OCI-LY7 (cell line): ENCODE data around the gene ERBB2.

ENCODE experiments used
- EZH2phosphoT487 ChIP-seq: fragments of 200-600 bp; sonication (generic); IDR thresholded peaks from 2 replicates; pipeline ENCODE4 v1.6.1; 2018; ENCODE audit warnings: low read depth, borderline replicate concordance, mild to moderate bottlenecking, mixed run types, antibody characterized with exemption, low read length, moderate library complexity, mixed read lengths
- TF ChIP-seq, protein P1 (sequence below): fragments of 200-600 bp; sonication (generic); conservative IDR thresholded peaks from 2 replicates; pipeline ENCODE4 v1.5.1; 2014; ENCODE audit warnings: mild to moderate bottlenecking, antibody characterized with exemption, low read length, moderate library complexity, mixed read lengths

DNA sequence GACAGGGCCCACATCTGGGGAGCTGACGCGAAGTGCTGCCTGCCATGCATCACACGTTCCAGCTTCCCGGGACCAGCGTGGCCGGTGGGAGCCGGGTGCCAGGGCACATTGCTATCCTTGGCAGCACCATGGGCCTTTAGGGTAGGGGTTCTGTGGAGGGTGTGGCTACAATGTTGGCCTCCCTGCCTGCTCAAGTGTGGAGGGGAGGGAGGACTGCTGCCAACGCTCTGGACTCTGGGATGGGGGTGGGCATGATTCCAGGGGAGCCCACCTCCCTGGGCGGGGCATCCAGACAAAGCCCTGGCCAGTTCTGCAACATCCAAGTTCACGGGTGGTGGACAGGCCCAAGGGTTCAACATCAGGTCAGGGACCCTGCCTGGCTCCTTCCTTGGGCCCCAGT lies 51.8 kb downstream of the ERBB2 start:
- TF ChIP-seq, protein P1, sequence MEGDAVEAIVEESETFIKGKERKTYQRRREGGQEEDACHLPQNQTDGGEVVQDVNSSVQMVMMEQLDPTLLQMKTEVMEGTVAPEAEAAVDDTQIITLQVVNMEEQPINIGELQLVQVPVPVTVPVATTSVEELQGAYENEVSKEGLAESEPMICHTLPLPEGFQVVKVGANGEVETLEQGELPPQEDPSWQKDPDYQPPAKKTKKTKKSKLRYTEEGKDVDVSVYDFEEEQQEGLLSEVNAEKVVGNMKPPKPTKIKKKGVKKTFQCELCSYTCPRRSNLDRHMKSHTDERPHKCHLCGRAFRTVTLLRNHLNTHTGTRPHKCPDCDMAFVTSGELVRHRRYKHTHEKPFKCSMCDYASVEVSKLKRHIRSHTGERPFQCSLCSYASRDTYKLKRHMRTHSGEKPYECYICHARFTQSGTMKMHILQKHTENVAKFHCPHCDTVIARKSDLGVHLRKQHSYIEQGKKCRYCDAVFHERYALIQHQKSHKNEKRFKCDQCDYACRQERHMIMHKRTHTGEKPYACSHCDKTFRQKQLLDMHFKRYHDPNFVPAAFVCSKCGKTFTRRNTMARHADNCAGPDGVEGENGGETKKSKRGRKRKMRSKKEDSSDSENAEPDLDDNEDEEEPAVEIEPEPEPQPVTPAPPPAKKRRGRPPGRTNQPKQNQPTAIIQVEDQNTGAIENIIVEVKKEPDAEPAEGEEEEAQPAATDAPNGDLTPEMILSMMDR, result no peak
- TF ChIP-seq EZH2phosphoT487, result no peak
